Liver (tissue), 9 donors: ENCODE data around the gene PRPSAP2. TPM values are rescaled to one million over a fixed set of nuclear protein-coding genes. Genes with fewer than 3 reads are reported as not detected.

Experiments
- DNase-seq: peaks from one replicate; pipeline ENCODE4 v3.0.0-alpha.2; 2017; ENCODE audit warnings: low spot score
- H3K27ac ChIP-seq, 2 donors: one replicate each; pipeline ENCODE4 v1.7.0; 2013; ENCODE audit warnings: inconsistent platforms in 2 of 2, low read length in 2 of 2, control low read depth in 1 of 2, low read depth in 1 of 2, mild to moderate bottlenecking in 1 of 2
- H3K27me3 ChIP-seq, 4 donors: one replicate each; pipeline versions ENCODE4 v1.6.1 to v1.7.0; 2013; ENCODE audit warnings: low read length in 3 of 4, inconsistent platforms in 1 of 4, mild to moderate bottlenecking in 1 of 4, moderate library complexity in 1 of 4; ENCODE audit not compliant: control insufficient read depth in 4 of 4, insufficient read depth in 4 of 4
- H3K36me3 ChIP-seq, 4 donors: one replicate each; pipeline versions ENCODE4 v1.6.1 to v1.7.0; 2013; ENCODE audit warnings: low read length in 3 of 4, mild to moderate bottlenecking in 3 of 4, low read depth in 1 of 4, moderate library complexity in 1 of 4; ENCODE audit not compliant: control insufficient read depth in 4 of 4, insufficient read depth in 3 of 4
- H3K4me1 ChIP-seq, 4 donors: one replicate each; pipeline versions ENCODE4 v1.6.1 to v1.7.0; 2013; ENCODE audit warnings: low read length in 3 of 4, mild to moderate bottlenecking in 3 of 4, moderate library complexity in 1 of 4; ENCODE audit not compliant: control insufficient read depth in 4 of 4, insufficient read depth in 4 of 4
- H3K4me3 ChIP-seq, 3 donors: one replicate each; pipeline versions ENCODE4 v1.6.1 to v1.7.0; 2013; ENCODE audit warnings: low read length in 3 of 3, control low read depth in 1 of 3, low read depth in 1 of 3, mild to moderate bottlenecking in 1 of 3
- H3K9ac ChIP-seq, 2 donors: one replicate each; pipeline ENCODE4 v1.7.0; 2013; ENCODE audit warnings: low read length in 2 of 2, mild to moderate bottlenecking in 2 of 2, moderate library complexity in 2 of 2, control low read depth in 1 of 2, low read depth in 1 of 2
- H3K9me3 ChIP-seq, 4 donors: one replicate each; pipeline versions ENCODE4 v1.6.1 to v1.7.0; 2013; ENCODE audit warnings: low read length in 3 of 4; ENCODE audit not compliant: control insufficient read depth in 4 of 4
- EGR1 ChIP-seq, 2 donors: IDR thresholded peaks; 2 replicates each; pipeline ENCODE4 v1.6.1; 2016 to 2018; ENCODE audit warnings: antibody characterized with exemption in 2 of 2, low read depth in 2 of 2
- FOXA1 ChIP-seq: IDR thresholded peaks from 2 replicates; pipeline ENCODE4 v1.6.1; 2016; ENCODE audit warnings: antibody characterized with exemption
- FOXA2 ChIP-seq: IDR thresholded peaks from 2 replicates; pipeline ENCODE4 v1.6.1; 2016; ENCODE audit warnings: antibody characterized with exemption
- GABPA ChIP-seq, 2 donors: IDR thresholded peaks in 1 of 2; conservative IDR thresholded peaks in 1 of 2; 2 replicates each; pipeline ENCODE4 v1.6.1; 2016; ENCODE audit warnings: antibody characterized with exemption in 2 of 2, mild to moderate bottlenecking in 1 of 2, moderate library complexity in 1 of 2
- HNF4G ChIP-seq: IDR thresholded peaks from 2 replicates; pipeline ENCODE4 v1.6.1; 2016; ENCODE audit warnings: antibody characterized with exemption
- JUND ChIP-seq, 2 donors: IDR thresholded peaks; 2 replicates each; pipeline ENCODE4 v1.6.1; 2016; ENCODE audit warnings: antibody characterized with exemption in 2 of 2
- NR2F2 ChIP-seq: IDR thresholded peaks from 2 replicates; pipeline ENCODE4 v1.6.1; 2016; ENCODE audit warnings: antibody characterized with exemption
- RAD21 ChIP-seq, 2 donors: IDR thresholded peaks; 2 replicates each; pipeline ENCODE4 v1.6.1; 2016; ENCODE audit warnings: antibody characterized with exemption in 2 of 2, mild to moderate bottlenecking in 2 of 2
- RXRA ChIP-seq, 2 donors: IDR thresholded peaks; 2 replicates each; pipeline ENCODE4 v1.6.1; 2017 to 2018; ENCODE audit warnings: antibody characterized with exemption in 2 of 2, mild to moderate bottlenecking in 1 of 2
- SP1 ChIP-seq: IDR thresholded peaks from 2 replicates; pipeline ENCODE4 v1.6.1; 2018; ENCODE audit warnings: antibody characterized with exemption, mild to moderate bottlenecking
- TAF1 ChIP-seq: conservative IDR thresholded peaks from 2 replicates; pipeline ENCODE4 v1.6.1; 2016; ENCODE audit warnings: antibody characterized with exemption, mild to moderate bottlenecking
- YY1 ChIP-seq: IDR thresholded peaks from 2 replicates; pipeline ENCODE4 v1.6.1; 2016; ENCODE audit warnings: antibody characterized with exemption, mild to moderate bottlenecking
- WGBS: extraction: QIAGEN DNeasy Blood & Tissue Kit; methylation state at CpG from one replicate; pipeline ENCODE4 v1.1.7; 2013; 5-methylcytosine and 5-hydroxymethylcytosine counted together
- polyA plus RNA-seq, 2 donors: library from polyadenylated mRNA; stranded (reverse) in 1 of 2; unstranded in 1 of 2; fragments of 200-250 nt in 1 of 2; fragments of >200 nt in 1 of 2; fragmentation: Nextera tagmentation in 1 of 2; extraction: Ambion mirVana in 1 of 2; gene quantifications; one replicate each; pipeline versions ENCODE4 v1.2.1 to v1.2.3, GENCODE V29; 2013 to 2015
- total RNA-seq, 2 donors: library from RNA; depleted of rRNA; stranded (reverse); fragments of >200 nt; gene quantifications; one replicate each; pipeline ENCODE4 v1.2.3, GENCODE V29; 2014
- TF ChIP-seq, protein P1 (sequence below): IDR thresholded peaks from 2 replicates; pipeline ENCODE4 v1.6.1; 2016; ENCODE audit warnings: antibody characterized with exemption
- TF ChIP-seq, protein P2 (sequence below): IDR thresholded peaks from 2 replicates; pipeline ENCODE4 v1.6.1; 2016; ENCODE audit warnings: antibody characterized with exemption
- TF ChIP-seq, protein P3 (sequence below): IDR thresholded peaks from 2 replicates; pipeline ENCODE4 v1.6.1; 2016; ENCODE audit warnings: antibody characterized with exemption, mild to moderate bottlenecking
- TF ChIP-seq, protein P4 (sequence below): IDR thresholded peaks from 2 replicates; pipeline ENCODE4 v1.6.1; 2016; ENCODE audit warnings: antibody characterized with exemption
- donor health status: healthy.
- donor health status: healthy.
- donor health status: healthy.
- donor health status: healthy.
- donor health status: healthy.

Gene PRPSAP2
- total and polyA plus RNA-seq, 4 donors, result 10.2 to 31.4 (median 16.7) TPM

DNA sequence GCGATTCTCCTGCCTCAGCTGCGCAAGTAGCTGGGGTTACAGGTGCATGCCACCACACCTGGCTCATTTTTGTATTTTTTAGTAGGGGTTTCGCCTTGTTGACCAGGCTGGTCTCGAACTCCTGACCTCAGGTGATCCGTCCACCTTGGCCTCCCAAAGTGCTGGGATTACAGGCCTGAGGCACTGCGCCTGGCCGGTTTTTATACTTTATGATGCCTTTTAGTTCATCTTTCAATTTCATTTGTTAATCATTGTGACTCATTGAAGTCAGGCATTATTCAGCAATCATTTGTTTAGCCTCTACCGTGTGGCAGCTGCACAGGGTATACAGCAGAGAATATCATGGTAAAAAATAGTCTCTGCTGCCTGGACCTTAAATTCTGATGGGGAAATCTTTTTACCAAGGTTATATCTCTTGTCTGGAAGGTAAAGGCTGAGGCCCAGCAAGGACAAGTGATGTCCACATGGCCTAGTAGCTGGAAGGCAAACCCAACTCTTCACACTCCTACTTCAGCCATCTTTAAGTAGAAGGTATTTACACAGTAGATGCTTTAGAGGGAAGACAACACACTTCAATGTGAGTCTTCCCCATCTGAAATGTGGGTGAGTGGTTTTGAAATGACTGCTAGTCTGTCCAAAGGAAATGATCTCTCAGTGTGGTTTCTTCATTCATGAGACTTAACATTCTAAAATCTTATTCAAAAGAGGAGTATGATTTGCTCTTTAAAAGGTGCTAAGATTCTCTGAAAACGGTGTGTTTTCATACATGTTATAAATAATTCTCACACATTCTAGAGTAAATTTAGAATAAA is 2.4 kb downstream of the PRPSAP2 start:
- WGBS, result 92% methylated on average over 9 of the region's 9 CpGs
- H3K4me3 ChIP-seq, result no peak overlapping the region
- no peaks in the 10 kb centered on the region for H3K27me3 ChIP-seq
- no peak overlapping the region for H3K9ac ChIP-seq
- no peak overlapping the region for H3K27ac ChIP-seq
- no peak for DNase-seq
- H3K4me1 ChIP-seq, result peaks cover 2 to 21% (median 12%) of the 10 kb centered on the region in 4 donors
- TF ChIP-seq, protein P1, sequence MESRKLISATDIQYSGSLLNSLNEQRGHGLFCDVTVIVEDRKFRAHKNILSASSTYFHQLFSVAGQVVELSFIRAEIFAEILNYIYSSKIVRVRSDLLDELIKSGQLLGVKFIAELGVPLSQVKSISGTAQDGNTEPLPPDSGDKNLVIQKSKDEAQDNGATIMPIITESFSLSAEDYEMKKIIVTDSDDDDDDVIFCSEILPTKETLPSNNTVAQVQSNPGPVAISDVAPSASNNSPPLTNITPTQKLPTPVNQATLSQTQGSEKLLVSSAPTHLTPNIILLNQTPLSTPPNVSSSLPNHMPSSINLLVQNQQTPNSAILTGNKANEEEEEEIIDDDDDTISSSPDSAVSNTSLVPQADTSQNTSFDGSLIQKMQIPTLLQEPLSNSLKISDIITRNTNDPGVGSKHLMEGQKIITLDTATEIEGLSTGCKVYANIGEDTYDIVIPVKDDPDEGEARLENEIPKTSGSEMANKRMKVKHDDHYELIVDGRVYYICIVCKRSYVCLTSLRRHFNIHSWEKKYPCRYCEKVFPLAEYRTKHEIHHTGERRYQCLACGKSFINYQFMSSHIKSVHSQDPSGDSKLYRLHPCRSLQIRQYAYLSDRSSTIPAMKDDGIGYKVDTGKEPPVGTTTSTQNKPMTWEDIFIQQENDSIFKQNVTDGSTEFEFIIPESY, result no peak
- TF ChIP-seq, protein P2, sequence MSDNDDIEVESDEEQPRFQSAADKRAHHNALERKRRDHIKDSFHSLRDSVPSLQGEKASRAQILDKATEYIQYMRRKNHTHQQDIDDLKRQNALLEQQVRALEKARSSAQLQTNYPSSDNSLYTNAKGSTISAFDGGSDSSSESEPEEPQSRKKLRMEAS, result no peak
- TF ChIP-seq FOXA1 (no peak), JUND (IDR thresholded peaks at IDR 0.05) (no peak), YY1 (no peak), TAF1 (no peak), RAD21 (IDR thresholded peaks at IDR 0.05) (no peak), NR2F2 (no peak), FOXA2 (no peak), HNF4G (no peak)
- TF ChIP-seq, protein P3, sequence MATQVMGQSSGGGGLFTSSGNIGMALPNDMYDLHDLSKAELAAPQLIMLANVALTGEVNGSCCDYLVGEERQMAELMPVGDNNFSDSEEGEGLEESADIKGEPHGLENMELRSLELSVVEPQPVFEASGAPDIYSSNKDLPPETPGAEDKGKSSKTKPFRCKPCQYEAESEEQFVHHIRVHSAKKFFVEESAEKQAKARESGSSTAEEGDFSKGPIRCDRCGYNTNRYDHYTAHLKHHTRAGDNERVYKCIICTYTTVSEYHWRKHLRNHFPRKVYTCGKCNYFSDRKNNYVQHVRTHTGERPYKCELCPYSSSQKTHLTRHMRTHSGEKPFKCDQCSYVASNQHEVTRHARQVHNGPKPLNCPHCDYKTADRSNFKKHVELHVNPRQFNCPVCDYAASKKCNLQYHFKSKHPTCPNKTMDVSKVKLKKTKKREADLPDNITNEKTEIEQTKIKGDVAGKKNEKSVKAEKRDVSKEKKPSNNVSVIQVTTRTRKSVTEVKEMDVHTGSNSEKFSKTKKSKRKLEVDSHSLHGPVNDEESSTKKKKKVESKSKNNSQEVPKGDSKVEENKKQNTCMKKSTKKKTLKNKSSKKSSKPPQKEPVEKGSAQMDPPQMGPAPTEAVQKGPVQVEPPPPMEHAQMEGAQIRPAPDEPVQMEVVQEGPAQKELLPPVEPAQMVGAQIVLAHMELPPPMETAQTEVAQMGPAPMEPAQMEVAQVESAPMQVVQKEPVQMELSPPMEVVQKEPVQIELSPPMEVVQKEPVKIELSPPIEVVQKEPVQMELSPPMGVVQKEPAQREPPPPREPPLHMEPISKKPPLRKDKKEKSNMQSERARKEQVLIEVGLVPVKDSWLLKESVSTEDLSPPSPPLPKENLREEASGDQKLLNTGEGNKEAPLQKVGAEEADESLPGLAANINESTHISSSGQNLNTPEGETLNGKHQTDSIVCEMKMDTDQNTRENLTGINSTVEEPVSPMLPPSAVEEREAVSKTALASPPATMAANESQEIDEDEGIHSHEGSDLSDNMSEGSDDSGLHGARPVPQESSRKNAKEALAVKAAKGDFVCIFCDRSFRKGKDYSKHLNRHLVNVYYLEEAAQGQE, result no peak
- H3K9me3 ChIP-seq, result no peaks in the 10 kb centered on the region
- no peaks in the 10 kb centered on the region for H3K36me3 ChIP-seq

DNA sequence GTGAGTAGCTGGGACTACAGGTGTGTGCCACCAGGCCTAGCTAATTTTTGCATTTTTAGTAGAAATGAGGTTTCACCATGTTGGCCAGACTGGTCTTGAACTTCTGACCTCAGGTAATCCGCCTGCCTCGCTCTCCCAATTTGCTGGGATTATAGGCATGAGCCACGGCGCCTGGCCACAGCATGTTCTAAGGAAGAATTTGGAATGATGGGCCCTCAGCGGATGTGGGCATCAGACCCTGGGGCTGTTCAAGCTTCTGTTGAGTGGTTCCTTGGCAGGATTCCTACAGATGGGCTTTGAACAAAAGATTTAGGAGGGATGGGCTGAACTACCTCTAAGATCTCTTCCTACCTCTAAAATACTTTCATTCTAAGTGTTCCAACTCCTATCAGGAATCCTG is 4.1 kb downstream of the PRPSAP2 start:
- Histone ChIP-seq H3K9ac (no peak overlapping the region), H3K4me3 (no peak overlapping the region), H3K9me3 (no peaks in the 10 kb centered on the region), H3K4me1 (peaks cover 0 to 15% (median 13%) of the 10 kb centered on the region in 4 donors), H3K27me3 (no peaks in the 10 kb centered on the region), H3K27ac (no peak overlapping the region), H3K36me3 (no peaks in the 10 kb centered on the region)
- DNase-seq, result no peak
- WGBS, result 88% methylated on average over 5 of the region's 5 CpGs
- no peak for TF ChIP-seq HNF4G
- no peak for TF ChIP-seq GABPA (IDR thresholded peaks at IDR 0.05 in 1 of 2, conservative IDR thresholded peaks at IDR 0.05 in 1 of 2)
- no peak for TF ChIP-seq EGR1 (IDR thresholded peaks at IDR 0.05; ENCODE audit: low read depth in 2 of 2)
- TF ChIP-seq YY1, result no peak
- no peak for TF ChIP-seq JUND (IDR thresholded peaks at IDR 0.05)
- TF ChIP-seq, protein P1, result no peak
- TF ChIP-seq FOXA1, result no peak
- TF ChIP-seq RAD21 (IDR thresholded peaks at IDR 0.05), result no peak
- TF ChIP-seq, protein P2, result no peak
- no peak for TF ChIP-seq SP1
- no peak for TF ChIP-seq NR2F2
- TF ChIP-seq, protein P4, sequence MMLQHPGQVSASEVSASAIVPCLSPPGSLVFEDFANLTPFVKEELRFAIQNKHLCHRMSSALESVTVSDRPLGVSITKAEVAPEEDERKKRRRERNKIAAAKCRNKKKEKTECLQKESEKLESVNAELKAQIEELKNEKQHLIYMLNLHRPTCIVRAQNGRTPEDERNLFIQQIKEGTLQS, result no peak
- no peak for TF ChIP-seq TAF1
- no peak for TF ChIP-seq RXRA (IDR thresholded peaks at IDR 0.05)
- TF ChIP-seq, protein P3, result no peak
